Hematopoietic multipotent progenitor cell treated with erythropoietin and hydrocortisone succinate and interleukin-3 and kit ligand, for 8 days (in vitro differentiated cells): ENCODE measurements around the gene SIL1.

Experiments
- DNase-seq: peaks from one replicate; pipeline ENCODE4 v3.0.0-alpha.2; 2015

The SIL1 gene

DNA sequence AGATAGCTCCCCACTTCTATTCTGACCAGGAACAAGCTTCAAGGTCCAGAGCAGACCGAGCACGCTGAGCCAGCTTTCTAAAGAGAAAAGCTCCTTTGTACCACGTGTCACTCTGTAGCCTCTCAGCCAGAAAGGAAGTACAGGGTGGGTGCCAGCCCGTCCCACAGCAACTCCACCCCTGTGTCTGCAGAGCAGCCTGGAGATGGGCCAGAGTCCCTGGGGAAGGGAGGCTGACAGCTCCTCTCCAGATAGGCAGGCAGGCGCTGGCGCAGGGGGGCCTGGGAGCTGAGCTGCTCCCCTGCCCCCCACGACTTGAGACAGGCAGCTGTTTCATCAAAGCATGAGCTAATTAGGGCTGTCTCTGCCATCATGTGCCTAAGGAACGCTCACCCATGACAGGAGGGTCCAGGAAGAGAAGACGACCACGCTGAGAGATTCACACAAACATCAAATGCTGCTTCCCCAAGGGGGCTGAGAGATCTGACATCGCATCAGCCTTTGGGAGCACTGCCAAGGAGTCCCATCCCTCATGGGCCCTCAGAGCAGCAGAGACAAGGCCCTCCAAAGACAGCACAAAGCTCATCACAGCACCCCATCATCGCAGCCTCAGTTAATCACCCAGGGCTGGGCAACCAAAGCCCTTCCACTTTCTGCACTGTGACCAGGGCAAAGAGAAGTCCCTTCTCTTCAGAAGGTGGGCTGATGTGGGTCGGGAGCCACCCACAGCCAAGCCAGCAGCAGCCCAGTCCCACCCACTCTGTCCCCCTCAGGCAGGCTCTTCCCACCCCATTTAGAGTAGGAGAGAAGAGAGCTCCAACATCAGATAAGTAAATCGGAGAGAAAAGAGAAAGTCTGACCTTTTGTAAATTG, 244.5 kb downstream of the SIL1 start:
- peak; percentile 94 for DNase-seq

DNA sequence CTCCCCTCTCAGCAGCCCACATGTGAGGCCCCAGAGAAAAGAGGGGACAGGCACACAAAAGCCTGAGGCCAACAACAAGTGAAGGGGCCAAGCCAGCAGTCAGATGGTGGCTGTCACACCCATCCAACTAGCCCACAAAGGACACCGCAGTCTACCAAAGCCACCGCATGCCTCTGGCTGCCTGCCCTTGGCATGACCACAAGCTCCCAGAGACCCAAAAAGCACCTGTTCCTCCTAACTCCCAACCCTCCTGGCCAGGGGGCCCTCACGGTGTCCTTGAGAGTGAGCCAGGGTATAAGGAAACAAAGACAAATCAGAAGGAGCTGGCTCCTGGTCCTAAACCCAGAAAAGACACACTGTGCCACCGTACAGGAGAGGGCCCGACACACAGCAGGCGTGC, 245.2 kb downstream of the SIL1 start:
- peak; percentile 74 for DNase-seq

DNA sequence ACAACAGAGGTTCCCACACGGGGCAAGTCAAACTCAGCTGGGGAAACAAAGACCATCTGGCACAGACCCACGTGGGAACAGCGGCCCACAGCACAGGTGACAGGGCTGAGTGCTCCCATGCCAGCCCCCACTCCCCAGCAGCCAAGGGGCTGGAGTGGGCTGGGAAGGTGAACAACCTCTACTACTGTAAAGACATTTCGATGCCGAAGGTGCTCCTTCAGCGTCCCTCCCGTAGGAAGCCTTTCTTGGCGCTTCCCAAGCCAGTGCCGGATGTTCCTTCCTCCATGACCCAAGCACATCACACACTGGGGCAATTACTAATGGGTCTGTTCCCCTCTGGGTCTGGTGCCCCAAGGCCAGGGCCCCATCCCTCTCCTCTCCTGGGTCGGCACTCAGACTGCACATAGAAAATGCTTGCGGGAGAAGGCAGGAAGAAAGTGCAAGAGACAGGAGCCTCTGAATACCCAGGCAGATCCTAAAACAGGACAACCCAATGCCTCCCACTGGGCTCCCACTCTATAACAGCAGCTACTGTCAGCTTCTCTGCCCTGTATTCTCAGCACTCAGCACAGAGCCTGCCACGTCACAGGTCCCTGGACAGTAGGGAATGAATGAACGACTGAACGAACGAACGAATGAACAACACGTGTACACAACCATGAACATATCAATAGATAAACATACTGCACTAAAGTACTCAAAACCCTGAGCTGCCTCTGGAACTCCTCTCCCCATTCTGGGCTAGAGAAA, 246.0 kb downstream of the SIL1 start:
- no peak for DNase-seq

DNA sequence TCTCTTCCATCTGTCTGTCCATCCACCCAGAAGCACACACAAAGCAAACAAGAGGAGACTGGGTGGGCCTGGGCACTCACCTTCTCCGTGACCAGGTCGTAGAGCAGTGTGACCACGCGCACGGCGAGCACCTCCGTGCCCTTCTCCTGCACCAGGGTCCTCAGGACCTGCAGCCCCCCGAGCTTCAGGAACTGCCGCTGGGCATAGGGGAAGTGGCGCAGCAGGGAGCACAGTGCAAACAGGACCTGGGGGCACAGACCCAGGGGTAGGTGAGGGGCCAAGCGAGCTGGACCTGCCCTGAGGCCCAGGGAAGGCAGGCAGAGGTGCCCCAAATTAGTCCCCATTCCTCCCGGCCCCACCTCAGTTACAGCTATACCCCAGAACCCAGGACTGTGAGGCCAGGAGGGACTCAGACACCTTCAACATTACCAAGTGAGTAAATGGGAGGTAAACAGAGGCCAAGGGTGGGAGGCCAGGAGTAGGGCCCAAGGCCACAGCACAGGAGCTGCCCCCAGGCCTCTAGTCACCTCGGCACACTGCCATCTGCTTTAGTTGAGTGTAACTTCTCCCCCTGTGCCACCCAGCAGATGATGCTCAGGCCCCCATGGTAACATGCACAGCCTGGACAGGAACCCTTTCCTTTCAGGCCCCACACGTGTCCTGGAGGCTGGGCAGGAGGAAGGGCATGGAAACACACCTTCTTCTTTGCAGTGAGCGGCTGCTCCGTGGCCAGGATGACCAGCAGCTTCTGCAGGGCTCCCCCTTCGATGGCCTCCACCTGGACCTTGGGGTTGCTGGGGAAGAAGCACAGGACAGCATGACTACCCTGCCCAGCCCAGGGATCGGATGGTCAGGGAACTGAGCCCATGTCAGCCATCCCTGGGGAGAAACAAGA, 246.8 kb downstream of the SIL1 start:
- DNase-seq: no peak

DNA sequence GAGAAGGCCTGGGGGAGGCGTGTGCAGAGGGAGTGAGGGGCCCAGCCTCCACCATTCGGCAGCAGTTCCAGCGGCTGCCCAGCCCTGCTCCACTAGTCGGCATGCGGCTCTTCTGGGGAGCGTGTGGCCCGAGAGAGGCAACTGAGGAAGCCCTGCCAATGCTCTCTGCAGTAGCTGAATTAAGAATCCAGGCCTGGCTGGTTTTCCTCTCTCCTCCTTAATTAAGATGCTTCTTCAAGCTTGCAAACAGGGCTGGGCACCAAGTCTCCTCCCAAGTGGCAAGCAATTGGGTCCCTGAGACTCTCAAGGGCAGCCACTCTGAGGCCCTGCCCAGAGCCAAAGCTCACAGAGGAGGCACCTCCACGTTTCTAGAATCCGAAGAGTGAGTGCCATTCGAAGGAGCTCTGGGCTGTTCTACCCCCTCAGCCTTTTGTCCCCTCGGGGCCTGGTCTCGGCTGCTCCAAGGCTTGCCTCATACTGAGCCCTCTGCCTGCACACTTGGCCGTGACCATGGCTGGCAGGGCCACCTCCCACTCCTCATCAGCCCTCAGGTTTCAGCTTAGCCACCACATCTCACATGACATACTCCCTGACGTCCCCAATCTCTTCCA, 247.6 kb downstream of the SIL1 start:
- DNase-seq: no peak

DNA sequence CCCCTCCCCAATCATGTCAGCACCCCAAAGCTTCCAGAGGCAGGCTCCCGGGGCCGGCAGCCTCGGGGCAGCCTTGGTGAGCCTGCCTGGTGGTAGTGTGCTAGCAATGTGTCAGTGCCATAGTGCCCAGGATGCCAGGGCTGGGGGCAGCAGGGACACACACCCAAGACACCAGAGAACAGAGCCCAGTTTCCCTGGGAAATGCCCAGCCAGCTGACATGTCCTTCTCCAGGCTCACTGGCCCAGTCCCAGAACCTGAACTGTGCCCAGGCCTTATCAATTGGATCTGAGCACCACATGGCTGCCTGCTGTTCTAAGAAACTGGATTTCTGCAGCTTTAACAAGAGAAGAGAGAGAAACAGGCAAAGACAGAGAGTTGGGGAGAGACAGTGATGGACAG, 248.2 kb downstream of the SIL1 start:
- peak; percentile 37 for DNase-seq

DNA sequence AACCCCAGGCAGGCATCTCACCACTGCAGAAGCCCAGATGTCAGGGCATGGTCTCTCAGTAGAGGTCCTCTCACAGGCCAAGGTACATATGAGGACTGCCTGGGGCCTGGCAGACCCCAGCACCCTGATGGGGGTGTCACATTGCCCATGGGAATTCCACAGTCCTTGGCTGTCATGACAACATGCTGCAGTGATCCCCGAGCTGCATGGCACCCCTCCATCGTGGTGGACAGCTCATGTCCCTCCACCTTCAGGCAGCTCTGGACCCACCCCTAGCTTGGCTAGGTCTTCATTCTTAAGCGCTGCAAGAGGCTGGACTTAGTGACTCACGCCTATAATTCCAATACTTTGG, 249.0 kb downstream of the SIL1 start:
- DNase-seq: no peak

DNA sequence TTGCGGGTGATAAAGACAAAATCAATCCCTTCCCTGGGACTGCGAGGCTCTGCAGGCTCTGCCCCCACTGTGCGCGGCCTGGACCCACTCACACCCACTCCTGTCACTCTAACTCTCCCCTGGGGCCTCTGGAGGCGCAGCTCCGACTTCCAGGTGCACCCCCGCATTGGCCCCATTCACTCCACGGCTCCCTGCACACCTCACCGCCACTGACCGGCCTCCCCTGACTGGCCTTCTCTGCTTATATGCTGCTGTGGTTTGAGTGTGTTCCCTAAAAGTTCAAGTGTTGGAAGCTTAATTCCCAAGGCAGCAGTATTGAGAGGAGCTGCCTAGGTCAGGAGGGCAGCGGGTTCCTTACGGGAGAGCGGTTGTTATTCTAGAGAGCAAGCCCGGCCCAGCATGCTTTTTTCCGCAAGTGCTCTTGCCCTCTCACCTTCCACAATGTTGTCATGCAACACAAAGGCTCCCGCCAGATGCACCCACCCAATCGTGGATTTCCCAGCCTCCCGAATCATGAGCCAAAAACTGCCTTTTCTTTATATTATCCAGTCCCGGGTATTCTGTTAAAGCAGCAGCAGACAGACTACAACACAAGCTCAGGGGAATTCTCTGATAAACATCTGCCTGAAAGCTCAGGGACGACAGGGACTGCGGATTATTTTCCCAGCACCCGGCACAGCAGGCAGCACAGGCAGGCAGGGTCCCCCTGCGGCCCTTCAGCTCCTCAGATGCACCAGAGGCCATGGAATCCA, 249.5 kb downstream of the SIL1 start:
- DNase-seq: no peak

DNA sequence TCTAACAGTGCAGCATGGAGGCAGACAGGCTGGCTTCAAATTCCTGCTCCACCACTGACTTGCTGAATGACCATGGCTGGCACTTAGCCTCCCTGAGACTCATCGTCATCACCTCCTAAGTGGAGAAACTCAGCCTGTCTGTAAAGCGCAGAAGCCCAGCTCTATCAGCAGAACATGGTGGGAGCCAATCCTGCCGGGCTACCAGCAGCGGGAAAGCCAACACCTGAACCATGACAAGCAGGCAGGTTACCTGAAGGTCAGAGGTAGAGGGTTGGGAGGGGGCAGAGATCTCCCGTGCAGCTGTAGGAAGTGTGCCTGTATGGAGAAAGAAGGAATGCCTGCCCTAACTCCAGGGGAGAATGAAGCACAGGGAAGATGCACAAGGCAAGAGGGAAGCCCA, 250.4 kb downstream of the SIL1 start:
- DNase-seq: no peak

DNA sequence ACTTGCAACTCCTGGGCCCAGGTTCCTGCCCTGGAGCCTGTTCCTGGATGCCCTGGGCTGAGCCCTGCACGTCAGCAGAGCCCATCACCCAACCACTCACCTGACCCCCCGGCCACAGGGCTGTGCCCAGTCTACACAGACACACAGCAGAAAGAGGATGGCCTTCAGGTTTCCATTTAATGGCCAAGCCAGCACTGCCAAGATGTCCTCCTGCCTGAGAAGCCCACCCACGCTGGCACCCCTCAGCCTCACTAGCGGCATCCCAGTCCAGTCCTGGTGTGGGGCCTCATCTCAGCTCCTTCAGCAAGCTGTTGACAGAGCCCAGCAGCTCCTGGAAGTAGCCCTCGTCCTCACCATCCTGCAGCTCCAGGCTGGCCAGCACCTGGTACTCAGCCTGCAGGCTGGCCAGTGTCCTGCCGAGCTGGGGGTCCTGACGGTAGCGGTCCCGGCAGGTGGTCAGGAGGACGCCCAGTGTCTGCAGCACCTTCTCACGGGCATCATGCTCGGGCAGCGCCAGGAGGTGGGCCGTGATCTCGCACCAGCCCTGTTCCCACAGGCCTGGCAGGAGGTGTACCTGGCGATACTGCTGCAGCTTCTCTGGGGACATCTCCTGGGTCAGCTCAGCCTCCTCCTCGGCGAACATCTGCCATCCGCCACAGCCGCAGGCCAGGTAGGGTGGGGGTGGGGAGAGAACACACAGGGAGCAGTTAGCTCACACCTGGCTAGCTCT, 251.2 kb downstream of the SIL1 start:
- DNase-seq: no peak

DNA sequence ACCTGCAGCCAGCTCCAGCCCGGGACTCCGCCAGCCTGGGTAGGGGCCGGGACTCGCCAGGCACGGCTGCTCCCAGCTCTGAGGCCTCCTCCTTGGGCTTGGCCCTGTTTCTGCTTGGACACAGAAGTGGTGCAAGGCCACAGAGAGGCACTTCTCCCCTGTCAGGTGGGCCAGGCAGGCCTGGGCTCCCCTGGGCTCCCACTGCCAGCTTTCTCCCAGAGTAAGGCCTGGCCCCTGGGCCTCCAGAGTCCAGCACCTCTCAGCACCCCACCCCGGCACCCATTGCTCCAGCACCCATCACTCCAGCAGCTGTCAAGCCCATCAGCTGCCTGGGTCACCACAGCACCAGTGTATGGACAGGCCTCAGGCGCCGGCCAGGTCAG, 251.9 kb downstream of the SIL1 start:
- DNase-seq: no peak

DNA sequence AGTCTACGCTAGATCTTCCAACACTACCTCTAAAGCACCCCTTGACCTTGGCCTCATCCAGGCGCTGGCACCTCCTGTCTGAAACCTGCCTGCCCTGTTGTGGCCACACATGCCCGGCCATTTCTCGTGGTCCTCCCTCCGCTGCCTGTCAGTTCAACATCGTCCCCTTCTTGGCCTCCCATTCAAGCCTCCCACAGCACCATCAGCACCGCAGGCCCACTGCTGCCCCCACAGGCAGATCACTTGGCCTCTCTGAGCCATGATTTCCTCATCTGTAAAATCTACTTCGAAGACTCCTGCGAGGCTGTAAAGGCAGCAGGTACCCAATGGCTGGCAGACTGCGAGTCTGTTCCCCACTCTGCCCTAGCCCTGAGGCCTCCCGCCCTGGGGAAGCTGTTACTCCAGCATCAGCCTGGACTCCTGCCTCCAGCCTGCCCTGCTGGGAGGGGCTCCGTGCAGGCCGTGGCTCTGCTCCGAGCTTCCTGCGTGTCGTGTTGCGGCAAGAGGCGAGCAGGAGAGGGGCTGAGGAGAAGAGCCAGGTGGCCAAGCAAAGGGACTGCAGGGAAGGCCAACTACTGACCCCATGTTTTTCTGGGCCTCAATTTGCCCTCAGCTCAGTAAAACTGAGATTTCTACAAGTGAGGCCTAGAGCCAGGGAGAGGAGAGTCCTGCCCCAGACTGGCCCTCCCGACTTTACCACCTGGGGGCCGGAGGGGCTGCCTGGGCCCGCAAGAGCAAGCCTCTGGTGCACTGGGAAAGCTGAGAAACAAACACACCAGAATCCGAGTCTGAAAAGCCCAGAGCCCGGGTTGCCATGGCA, 252.5 kb downstream of the SIL1 start:
- DNase-seq: no peak

DNA sequence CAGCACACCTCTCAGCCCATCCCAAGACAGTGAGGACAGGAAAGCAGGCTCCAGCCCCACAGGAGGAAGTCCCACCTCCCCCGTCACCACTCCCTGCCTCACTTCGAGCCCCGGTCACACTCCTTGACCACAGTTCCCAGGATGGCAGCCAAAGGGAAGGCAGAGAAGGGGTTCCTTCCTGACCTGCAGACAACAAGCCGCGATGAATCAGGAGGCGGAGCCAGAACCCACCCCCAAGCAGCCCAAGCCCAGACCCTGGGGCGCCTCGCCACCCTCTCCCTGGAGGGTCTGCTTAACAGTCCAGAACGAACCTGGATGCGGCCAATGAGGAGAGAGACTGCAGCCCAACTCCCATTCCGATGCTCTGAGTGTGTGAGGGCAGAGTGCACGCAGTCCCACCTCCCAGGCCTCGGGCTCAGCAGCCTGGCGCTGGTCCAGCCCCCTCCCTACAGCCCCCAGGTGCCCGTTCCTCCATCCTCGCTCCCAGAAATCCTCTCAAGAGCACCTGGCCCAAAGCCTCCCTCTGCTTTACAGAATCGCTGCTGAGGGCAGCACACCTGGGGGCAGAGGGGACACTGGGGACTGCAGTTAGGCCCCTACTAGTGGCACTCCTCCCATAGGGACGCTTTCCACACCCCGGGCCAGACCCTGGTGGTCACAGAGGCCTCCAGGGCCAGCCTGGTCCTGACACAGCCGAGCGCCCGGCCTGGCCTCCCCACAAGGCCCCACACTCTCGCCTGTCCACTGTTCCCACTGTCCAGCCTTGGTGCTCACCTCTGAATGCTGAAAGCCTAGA, 253.4 kb downstream of the SIL1 start:
- DNase-seq: no peak

DNA sequence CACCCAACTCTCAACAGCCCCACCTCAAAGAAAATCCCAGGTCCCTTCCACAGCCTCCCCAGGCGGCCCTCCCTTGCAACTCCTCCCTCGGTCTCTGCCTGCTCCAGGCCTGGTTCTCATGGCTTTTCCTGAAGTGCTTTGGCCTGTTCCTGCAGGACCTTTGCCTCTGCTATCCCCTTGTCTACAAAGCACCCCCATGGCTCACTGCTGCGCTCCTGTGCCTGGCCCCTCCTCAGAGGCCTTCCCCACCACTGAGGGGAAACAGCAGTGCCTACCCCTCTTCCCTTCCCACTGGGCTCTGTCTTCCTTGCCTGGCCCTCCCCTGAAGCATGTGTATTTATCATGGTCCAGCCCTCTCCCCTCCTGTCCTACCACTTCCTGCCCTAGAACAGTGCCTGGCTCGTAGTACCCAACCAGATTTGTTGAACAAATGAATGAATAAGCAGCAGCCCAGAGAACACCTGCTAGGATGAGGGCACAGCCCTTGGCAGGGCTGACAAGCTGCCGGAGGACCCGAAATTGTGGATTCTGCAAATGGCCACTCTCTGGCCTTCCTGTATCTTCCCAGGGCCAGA, 254.5 kb downstream of the SIL1 start:
- no peak for DNase-seq

DNA sequence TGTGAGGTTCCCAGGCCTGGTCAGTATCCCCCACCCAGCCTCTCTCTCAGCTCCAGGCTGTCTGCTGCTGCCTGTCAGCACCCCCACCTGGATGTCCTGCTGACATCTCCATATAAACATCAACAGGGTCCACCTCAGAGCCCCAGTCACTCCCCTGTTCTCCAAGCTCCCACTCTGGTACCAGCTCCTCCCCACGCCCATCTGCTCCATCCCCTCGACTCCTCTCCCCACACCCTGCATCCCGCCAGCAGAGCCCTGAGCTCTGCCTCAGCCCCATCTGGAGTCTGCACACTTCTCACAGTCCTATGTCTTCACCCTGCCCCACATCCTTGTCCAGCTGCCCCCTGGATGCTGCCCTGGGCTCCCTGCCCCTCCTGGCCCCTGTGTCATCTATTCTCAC, 255.3 kb downstream of the SIL1 start:
- DNase-seq: no peak

DNA sequence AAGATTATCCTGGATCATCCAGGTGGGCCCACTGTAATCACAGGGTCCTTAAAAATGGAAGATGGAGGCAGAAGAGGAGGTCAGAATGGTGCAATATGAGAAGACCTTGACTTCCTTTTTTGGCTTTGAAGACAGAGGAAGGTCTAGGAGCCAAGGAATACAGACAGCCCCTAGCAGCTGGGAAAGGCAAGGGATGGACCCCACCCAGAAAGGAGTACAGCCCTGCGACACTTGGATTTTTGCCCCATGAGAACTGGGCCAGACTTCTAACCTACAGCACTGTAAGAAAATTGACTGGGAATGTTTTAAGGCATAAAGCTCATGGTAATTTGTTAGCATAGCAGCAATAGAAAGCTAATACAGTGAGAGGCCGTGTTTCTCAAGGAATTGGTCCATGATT, 256.1 kb downstream of the SIL1 start:
- no peak for DNase-seq

DNA sequence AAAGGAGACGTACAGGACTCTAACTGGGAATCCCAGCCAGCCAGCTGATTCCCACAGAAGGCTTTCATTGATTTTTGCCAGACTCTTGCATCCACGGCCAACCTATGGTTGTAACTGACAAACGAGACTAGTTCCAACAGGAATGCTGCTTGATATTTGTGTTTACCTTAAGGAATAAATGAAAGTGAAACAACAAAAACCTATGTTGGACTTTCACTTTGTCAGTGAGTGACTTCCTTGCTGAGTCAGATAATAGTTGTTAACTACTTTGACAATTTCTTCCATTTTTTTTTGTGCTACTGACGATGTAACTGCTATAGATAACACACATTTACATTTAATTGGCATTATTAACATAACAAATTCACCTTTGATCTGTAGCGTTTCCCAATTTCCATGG, 259.6 kb downstream of the SIL1 start:
- DNase-seq: no peak

DNA sequence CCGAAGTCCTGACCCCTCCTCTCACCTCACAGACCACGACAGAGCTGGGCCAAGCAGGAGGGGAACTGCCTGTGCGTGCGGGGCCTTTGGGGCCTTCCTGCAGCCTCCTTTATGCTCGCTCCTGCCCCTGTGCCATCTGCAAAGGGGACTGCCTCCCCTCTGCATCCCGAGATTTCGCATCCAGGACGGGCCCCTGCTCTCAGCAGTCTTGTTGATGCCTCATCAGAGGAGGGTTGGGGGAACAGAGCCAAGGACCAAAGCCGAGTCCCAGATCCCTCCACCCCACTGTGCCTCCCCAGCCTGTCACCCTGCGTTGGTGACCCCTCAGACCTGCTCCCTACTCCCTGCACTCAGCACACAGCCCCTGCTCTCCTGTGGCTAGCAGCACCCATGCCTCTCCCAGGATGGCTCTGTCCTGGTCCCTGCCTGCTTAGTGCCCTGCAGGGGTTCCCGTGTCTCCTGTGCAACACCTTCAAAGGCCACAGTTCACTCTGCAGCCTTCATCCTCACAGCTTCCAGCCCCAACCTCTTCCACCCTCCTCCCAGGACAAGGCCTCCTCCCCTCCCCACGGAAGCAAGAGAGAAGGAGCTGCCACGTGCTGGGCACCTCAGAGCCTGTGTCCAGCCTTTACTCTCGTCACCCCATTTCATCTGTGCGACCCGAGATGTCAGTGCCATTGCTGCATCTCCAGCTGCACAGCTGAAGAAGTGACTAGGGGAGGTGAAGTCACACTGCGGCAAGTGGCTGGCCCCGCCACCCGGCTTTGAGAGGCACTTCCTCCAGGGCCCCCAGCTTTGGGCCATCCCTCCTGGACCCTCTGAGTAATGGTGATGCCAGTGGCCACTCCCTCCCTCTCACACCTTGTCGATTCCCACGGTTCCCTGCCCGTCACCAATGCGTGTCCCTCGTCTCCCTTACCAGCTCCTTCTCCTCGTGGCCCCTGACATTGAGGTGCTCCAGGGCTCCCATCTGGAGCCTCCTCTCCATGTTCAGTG, 260.5 kb downstream of the SIL1 start:
- no peak for DNase-seq
